Measurements from ENCODE around the gene PDZRN3.

The PDZRN3 gene

DNA sequence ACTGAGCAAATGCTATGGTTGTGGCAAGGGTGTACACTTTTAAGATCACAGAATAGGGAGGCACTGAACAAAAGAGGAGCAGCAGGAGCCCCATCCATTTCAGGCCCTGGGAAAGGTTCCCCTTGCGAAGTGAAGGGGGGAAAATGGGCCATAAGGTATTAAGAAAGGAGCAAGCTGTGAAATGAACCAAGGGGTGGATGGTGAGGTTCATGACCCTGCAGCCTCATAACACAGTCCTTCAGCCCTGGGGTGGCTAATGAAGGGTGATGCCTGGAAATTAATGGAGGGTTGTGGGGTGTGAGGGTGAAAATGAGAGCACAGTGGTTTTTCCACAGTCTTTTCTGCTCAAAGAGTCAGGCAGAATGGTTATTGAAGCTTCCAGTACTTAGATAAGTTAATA, 150.1 kb downstream of the PDZRN3 start:
- H3K4me3 ChIP-seq (ENCODE audit: severe bottlenecking), result no peak overlapping the region
- no peak for DNase-seq (ENCODE audit: low spot score)
- no peak for ATAC-seq (ENCODE audit: low read depth)
- TF ChIP-seq, protein P1, sequence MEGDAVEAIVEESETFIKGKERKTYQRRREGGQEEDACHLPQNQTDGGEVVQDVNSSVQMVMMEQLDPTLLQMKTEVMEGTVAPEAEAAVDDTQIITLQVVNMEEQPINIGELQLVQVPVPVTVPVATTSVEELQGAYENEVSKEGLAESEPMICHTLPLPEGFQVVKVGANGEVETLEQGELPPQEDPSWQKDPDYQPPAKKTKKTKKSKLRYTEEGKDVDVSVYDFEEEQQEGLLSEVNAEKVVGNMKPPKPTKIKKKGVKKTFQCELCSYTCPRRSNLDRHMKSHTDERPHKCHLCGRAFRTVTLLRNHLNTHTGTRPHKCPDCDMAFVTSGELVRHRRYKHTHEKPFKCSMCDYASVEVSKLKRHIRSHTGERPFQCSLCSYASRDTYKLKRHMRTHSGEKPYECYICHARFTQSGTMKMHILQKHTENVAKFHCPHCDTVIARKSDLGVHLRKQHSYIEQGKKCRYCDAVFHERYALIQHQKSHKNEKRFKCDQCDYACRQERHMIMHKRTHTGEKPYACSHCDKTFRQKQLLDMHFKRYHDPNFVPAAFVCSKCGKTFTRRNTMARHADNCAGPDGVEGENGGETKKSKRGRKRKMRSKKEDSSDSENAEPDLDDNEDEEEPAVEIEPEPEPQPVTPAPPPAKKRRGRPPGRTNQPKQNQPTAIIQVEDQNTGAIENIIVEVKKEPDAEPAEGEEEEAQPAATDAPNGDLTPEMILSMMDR (IDR thresholded peaks at IDR 0.05; ENCODE audit: poor library complexity, severe bottlenecking), result no peak
- H3K4me1 ChIP-seq (ENCODE audit: insufficient read depth, poor library complexity, severe bottlenecking), result no peaks in the 10 kb centered on the region
- no peaks in the 10 kb centered on the region for H3K9me3 ChIP-seq (ENCODE audit: severe bottlenecking)
- H3K36me3 ChIP-seq (ENCODE audit: low read depth), result no peaks in the 10 kb centered on the region
- H3K27ac ChIP-seq (ENCODE audit: poor library complexity, severe bottlenecking), result no peak overlapping the region
- H3K27me3 ChIP-seq (ENCODE audit: insufficient read depth, poor library complexity, severe bottlenecking), result no peaks in the 10 kb centered on the region

DNA sequence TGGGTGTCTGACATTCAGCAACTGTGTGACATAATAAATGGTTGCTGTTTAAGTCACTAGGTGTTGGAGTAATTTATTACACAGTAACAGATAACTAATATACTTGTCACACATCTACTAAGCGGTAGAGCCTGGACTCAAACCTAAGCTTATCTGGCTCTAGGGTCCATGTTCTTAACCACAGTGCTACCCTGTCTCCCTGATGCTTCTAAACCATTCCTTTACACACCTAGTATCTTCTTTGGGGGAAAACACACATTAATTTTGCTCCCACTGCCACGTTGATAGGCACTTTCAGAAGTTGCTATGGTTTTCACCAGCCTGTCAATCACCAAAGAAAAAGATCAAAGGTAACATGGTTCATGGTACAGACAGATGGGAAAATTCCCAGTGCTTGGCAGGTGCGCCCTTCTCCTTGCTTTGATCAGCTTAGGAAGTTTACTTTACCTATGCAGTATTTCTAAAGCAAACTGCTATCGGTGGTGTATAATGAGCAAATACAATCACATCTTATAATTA, 150.8 kb downstream of the PDZRN3 start:
- no peak for DNase-seq (ENCODE audit: low spot score)
- Histone ChIP-seq H3K4me3 (ENCODE audit: severe bottlenecking) (no peak overlapping the region), H3K36me3 (ENCODE audit: low read depth) (no peaks in the 10 kb centered on the region), H3K27me3 (ENCODE audit: insufficient read depth, poor library complexity, severe bottlenecking) (no peaks in the 10 kb centered on the region), H3K9me3 (ENCODE audit: severe bottlenecking) (no peaks in the 10 kb centered on the region), H3K27ac (ENCODE audit: poor library complexity, severe bottlenecking) (no peak overlapping the region), H3K4me1 (ENCODE audit: insufficient read depth, poor library complexity, severe bottlenecking) (no peaks in the 10 kb centered on the region)
- TF ChIP-seq, protein P1 (IDR thresholded peaks at IDR 0.05; ENCODE audit: poor library complexity, severe bottlenecking), result no peak
- no peak for ATAC-seq (ENCODE audit: low read depth)

DNA sequence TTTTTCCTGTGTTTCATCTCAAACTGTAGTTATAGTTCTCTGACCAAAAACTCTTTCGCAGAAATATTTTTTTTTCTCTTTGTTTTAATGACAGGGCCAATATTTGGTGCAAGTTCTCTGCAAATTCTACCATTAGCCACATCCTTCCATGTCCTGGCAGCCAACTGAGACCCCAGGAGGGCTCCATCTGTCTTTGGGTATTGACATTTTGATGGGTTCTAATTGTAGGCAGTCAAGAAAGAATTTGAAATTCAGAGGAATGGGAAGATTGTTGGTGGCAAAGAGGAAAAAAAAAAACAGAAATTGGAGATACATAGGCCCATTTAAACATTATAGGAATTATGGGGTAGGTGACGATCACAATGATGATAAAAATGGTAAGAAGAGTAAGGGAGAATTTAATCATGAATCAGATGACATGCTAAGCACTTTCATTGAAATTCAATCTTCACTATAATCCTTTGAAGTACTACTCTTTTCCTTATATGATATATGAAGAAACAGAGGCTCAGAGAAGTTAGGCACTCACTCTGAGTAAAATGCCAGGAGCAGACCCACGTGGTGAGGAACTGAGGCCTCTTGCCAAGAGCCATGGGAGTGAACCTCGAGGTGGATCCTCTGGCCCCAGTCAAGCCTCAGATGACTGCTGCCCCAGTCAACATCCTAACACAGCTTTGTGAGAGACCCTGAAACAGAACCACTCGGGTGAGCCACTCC, 151.4 kb downstream of the PDZRN3 start:
- TF ChIP-seq, protein P1 (IDR thresholded peaks at IDR 0.05; ENCODE audit: poor library complexity, severe bottlenecking), result no peak
- no peaks in the 10 kb centered on the region for H3K9me3 ChIP-seq (ENCODE audit: severe bottlenecking)
- H3K4me3 ChIP-seq (ENCODE audit: severe bottlenecking), result no peak overlapping the region
- no peaks in the 10 kb centered on the region for H3K27me3 ChIP-seq (ENCODE audit: insufficient read depth, poor library complexity, severe bottlenecking)
- no peaks in the 10 kb centered on the region for H3K4me1 ChIP-seq (ENCODE audit: insufficient read depth, poor library complexity, severe bottlenecking)
- H3K36me3 ChIP-seq (ENCODE audit: low read depth), result no peaks in the 10 kb centered on the region
- ATAC-seq (ENCODE audit: low read depth), result no peak
- no peak overlapping the region for H3K27ac ChIP-seq (ENCODE audit: poor library complexity, severe bottlenecking)
- DNase-seq (ENCODE audit: low spot score), result no peak

DNA sequence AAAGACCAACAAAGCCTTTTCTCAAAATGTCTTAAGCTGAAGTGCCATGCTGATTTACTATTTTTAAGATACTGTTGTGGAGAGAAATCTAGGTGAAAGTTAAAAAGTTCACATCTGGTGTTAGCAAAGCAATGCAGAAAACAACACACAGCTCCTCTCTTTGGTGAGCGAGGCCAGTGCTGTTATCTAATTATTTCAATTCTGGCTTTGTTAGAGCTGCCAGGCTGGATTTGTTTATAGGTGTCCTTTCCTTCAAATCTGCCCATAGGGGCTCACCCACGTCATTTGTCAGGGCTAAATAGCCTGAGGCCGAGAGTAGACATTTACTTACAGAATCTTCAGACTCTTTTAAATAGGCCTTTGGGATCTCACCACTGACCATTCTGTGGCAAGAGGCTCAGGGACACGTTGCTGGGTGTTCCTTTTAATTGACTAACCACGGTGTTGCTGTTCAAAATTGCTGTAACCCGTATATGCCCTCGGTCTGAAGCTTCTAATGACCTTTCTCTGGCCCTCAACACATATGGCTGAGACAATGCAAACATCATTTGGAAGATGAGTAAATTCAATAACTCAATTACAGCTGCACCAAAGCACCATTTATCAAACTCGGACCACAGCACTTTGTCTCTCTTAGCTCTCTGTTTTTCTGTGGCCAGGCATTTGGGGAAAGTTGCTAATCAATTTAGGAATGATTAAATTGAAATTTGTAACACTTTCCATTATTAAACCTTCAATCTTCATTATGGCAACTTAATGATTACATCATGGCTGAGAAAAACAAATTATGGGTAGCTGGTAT, 152.6 kb downstream of the PDZRN3 start:
- TF ChIP-seq, protein P1 (IDR thresholded peaks at IDR 0.05; ENCODE audit: poor library complexity, severe bottlenecking), result no peak
- DNase-seq (ENCODE audit: low spot score) (no peak), ATAC-seq (ENCODE audit: low read depth) (no peak)
- H3K4me1 ChIP-seq (ENCODE audit: insufficient read depth, poor library complexity, severe bottlenecking), result no peaks in the 10 kb centered on the region
- no peak overlapping the region for H3K27ac ChIP-seq (ENCODE audit: poor library complexity, severe bottlenecking)
- H3K4me3 ChIP-seq (ENCODE audit: severe bottlenecking), result no peak overlapping the region
- H3K27me3 ChIP-seq (ENCODE audit: insufficient read depth, poor library complexity, severe bottlenecking), result no peaks in the 10 kb centered on the region
- no peaks in the 10 kb centered on the region for H3K9me3 ChIP-seq (ENCODE audit: severe bottlenecking)
- H3K36me3 ChIP-seq (ENCODE audit: low read depth), result no peaks in the 10 kb centered on the region
